Measurements from ENCODE around the gene CASP5.
"Not testable (repeated sequence)": the region's sequence is repeated elsewhere in the genome, so short reads cannot be mapped to it uniquely, and the experiment has no call there.

CASP5 gene

DNA sequence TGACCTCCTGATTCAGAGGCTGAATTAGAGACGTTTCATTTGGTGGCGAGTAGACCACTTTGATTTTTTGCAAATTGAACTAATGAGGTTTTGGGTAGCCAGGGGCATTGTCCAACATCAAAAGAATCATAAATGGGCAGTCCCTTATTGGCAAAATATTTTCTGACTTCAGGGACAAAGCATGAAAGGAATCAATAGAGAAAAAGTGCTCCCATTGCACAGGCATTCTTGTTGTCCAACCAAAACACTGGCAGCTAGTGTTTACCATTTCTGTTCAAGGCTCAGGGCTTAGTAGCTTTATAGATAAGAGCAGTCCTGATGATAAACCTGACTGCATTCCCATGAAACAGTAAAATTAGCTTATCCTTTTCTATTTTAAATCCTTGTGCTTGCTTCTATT is 28.6 kb upstream of the CASP5 start:
- H3K4me1 ChIP-seq (ENCODE audit: control insufficient read depth in 2 of 2, insufficient read depth in 2 of 2, low read length in 2 of 2): no peaks in the 10 kb centered on the region
- no peak overlapping the region for H3K4me3 ChIP-seq (ENCODE audit: low read length in 2 of 2)
- no peaks in the 10 kb centered on the region for H3K9me3 ChIP-seq (ENCODE audit: control insufficient read depth in 2 of 2, low read length in 2 of 2)
- no peak overlapping the region for H3K27ac ChIP-seq (ENCODE audit: low read depth in 2 of 2, low read length in 2 of 2)
- H3K9ac ChIP-seq (ENCODE audit: low read depth in 1 of 2, low read length in 2 of 2): no peak overlapping the region
- H3K36me3 ChIP-seq (ENCODE audit: control insufficient read depth in 2 of 2, insufficient read depth in 2 of 2, low read length in 2 of 2): no peaks in the 10 kb centered on the region
- no peaks in the 10 kb centered on the region for H3K27me3 ChIP-seq (ENCODE audit: control insufficient read depth in 2 of 2, insufficient read depth in 2 of 2, low read length in 2 of 2)

DNA sequence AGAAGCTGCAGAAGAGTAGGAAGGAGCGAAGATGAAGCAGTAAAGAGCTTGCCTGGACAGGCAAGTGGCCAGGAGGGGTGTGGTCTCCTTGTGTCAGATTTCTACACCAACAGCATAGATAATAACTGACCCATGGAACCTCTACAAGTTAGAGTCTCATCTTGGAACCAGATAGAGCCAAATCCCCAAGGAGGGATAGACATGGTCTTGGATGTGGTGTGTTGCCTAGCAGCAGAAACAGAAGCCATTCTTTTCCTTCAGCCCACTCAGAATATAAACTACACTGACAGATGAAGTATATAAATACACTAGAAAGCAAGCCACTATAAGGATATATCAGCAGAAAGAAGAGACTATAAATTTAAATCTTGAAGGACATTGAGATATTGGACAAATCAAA is 26.5 kb upstream of the CASP5 start:
- Histone ChIP-seq H3K9ac (ENCODE audit: low read depth in 1 of 2, low read length in 2 of 2) (no peak overlapping the region), H3K4me3 (ENCODE audit: low read length in 2 of 2) (no peak overlapping the region), H3K27me3 (ENCODE audit: control insufficient read depth in 2 of 2, insufficient read depth in 2 of 2, low read length in 2 of 2) (no peaks in the 10 kb centered on the region), H3K4me1 (ENCODE audit: control insufficient read depth in 2 of 2, insufficient read depth in 2 of 2, low read length in 2 of 2) (peaks cover 0 to 7% of the 10 kb centered on the region in 2 donors), H3K9me3 (ENCODE audit: control insufficient read depth in 2 of 2, low read length in 2 of 2) (no peaks in the 10 kb centered on the region), H3K36me3 (ENCODE audit: control insufficient read depth in 2 of 2, insufficient read depth in 2 of 2, low read length in 2 of 2) (no peaks in the 10 kb centered on the region), H3K27ac (ENCODE audit: low read depth in 2 of 2, low read length in 2 of 2) (no peak overlapping the region)

DNA sequence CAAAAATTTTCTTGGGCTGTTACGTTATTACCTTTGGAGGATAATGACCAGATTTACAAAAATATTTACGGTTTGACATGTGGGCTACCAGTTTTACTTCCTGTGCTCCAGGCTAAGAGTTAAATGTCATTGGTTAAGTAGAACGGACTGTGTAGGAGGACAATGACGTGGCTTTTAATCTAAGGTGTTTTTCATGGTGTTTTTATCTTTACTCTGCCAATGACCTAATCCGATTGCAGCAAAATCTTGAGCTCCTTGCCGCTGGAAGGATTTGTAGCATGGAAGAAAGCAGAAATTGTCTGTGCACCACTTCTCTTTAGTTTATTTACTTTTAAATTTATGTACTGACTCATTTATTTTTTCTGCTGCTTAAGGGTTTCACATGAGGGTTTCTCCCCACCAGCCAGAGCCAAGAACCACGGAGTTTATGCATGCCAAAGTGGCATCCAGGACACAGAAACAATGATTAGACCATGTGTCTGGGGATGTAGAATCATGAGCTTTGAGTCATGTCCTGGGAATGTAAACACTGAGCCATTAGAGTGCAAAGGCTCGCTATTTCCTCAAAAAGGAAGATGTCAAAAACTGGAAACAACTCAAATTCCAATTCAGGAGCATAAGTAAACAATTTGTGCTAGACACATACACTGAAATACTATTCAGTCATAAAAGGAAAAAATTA is 24.1 kb upstream of the CASP5 start:
- H3K27ac ChIP-seq (ENCODE audit: low read depth in 2 of 2, low read length in 2 of 2): peak overlapping the region in 1 of 2 donors; percentile 21
- no peaks in the 10 kb centered on the region for H3K27me3 ChIP-seq (ENCODE audit: control insufficient read depth in 2 of 2, insufficient read depth in 2 of 2, low read length in 2 of 2)
- no peaks in the 10 kb centered on the region for H3K9me3 ChIP-seq (ENCODE audit: control insufficient read depth in 2 of 2, low read length in 2 of 2)
- no peak overlapping the region for H3K9ac ChIP-seq (ENCODE audit: low read depth in 1 of 2, low read length in 2 of 2)
- peaks cover 2 to 12% of the 10 kb centered on the region in 2 donors for H3K4me1 ChIP-seq (ENCODE audit: control insufficient read depth in 2 of 2, insufficient read depth in 2 of 2, low read length in 2 of 2)
- H3K4me3 ChIP-seq (ENCODE audit: low read length in 2 of 2): no peak overlapping the region
- no peaks in the 10 kb centered on the region for H3K36me3 ChIP-seq (ENCODE audit: control insufficient read depth in 2 of 2, insufficient read depth in 2 of 2, low read length in 2 of 2)

DNA sequence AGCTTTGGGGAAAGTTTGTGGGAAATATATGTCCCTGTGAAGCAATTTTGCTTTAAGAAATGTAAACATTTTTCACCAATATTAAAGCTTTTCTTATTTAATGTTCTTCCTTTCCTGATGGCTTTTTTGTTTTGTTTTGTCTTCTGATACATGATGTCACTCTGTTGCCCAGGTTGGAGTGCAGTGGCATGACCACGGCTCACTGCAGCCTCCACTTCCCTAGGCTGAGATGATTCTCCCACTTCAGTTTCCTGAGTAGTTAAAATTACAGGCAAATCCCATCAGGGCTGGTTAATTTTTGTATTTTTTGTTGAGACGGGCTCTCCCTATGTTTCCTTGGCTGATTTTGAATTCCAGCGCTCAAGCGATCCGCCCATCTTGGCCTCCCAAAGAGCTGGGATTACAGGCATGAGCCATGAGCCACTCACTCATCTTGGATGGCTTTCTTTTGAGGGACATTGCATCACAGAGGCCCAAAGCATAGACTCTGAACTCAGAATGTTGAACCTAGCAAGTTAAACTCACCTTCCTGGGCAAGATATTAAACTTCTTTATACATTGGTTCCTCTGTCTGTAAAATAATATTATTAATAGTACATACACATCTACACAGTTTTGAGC is 22.8 kb upstream of the CASP5 start:
- Histone ChIP-seq H3K4me1 (ENCODE audit: control insufficient read depth in 2 of 2, insufficient read depth in 2 of 2, low read length in 2 of 2) (peaks cover 2 to 12% of the 10 kb centered on the region in 2 donors), H3K9ac (ENCODE audit: low read depth in 1 of 2, low read length in 2 of 2) (peak overlapping the region in 1 of 2 donors; percentile 69), H3K4me3 (ENCODE audit: low read length in 2 of 2) (peak overlapping the region; percentile 62 to 80), H3K27ac (ENCODE audit: low read depth in 2 of 2, low read length in 2 of 2) (peak overlapping the region; percentile 56 to 69), H3K36me3 (ENCODE audit: control insufficient read depth in 2 of 2, insufficient read depth in 2 of 2, low read length in 2 of 2) (peaks cover 1 to 4% of the 10 kb centered on the region in 2 donors), H3K9me3 (ENCODE audit: control insufficient read depth in 2 of 2, low read length in 2 of 2) (no peaks in the 10 kb centered on the region), H3K27me3 (ENCODE audit: control insufficient read depth in 2 of 2, insufficient read depth in 2 of 2, low read length in 2 of 2) (no peaks in the 10 kb centered on the region)

DNA sequence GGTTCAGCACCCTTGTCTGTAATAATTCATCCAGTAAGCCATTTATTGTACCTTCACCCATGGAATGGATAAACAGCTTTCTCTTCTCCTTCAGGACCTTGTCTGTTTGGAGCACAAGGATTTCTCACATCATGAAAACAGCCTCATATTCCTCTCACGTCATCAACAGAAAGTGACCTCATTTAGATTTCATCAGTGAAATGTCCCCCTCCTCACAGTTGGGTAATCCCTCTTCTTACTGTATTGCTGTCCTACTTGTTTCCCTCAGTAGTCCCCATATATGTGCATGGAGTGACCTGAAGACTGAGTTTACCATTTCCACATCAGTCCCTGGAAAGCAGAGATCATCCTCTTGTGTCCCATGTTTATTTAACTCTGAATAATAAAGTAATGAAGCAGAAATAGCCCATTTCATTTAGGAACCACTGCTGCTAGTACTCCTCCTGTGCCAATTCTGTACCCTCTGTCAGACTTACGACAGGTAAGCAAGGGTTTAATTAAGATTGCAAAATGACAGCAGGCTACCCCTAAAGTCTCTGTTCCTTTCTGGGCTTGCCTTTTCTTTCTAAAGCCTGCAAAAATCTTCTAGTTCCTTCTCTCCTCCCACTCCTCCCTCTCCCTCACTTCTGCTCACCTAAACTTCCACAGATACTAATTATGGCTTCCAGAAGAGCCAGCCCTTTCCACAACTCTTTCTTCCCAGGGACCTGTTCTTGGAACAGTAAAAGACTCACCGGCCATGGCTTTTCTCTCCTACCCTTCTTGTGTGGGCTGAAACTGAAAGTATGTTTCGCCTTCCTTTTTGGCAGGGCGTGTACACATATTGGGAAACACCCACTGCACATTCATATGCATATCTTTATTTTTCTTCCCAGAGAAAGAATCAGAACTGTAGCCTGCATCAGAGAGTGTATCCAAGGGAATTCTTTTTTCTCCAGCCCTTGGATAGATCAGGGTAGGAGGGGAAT is 21.9 kb upstream of the CASP5 start, which contains the start of gene CARD16:
CARD16 (minus strand) TSS at position 779 of the 968 bp plus-strand sequence; CDS start at position 741, 38 bp downstream.
- Histone ChIP-seq H3K4me3 (ENCODE audit: low read length in 2 of 2) (peak within 1 kb of the TSS; percentile 62 to 80), H3K27ac (ENCODE audit: low read depth in 2 of 2, low read length in 2 of 2) (peak within 1 kb of the TSS; percentile 56 to 69), H3K36me3 (ENCODE audit: control insufficient read depth in 2 of 2, insufficient read depth in 2 of 2, low read length in 2 of 2) (peaks cover 2 to 11% of the 10 kb centered on the region in 2 donors), H3K9ac (ENCODE audit: low read depth in 1 of 2, low read length in 2 of 2) (peak within 1 kb of the TSS; percentile 42 to 69), H3K4me1 (ENCODE audit: control insufficient read depth in 2 of 2, insufficient read depth in 2 of 2, low read length in 2 of 2) (peaks cover 2 to 12% of the 10 kb centered on the region in 2 donors)
- not testable (repeated sequence) for H3K27me3 ChIP-seq (ENCODE audit: control insufficient read depth in 2 of 2, insufficient read depth in 2 of 2, low read length in 2 of 2); H3K9me3 ChIP-seq (ENCODE audit: control insufficient read depth in 2 of 2, low read length in 2 of 2)

DNA sequence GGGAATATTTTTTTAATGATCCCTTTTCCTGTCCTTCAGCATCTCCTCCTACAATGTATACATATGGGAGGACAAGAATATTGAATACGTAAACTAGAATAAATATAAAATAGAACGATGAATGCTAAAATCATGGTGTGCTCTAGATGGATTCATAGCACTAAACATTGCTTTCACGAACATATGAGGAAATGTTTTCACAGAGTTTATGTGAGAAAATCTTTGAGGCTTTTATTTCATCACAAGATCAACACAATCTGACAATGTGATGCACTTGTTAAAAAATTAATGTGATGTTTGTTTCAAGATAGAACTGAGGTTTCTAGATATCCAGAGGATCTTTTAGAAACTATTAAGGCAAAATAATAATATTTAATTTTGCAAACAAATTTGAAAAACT is 19.2 kb upstream of the CASP5 start:
- Histone ChIP-seq H3K9me3 (ENCODE audit: control insufficient read depth in 2 of 2, low read length in 2 of 2) (no peaks in the 10 kb centered on the region), H3K4me3 (ENCODE audit: low read length in 2 of 2) (no peak overlapping the region), H3K27me3 (ENCODE audit: control insufficient read depth in 2 of 2, insufficient read depth in 2 of 2, low read length in 2 of 2) (no peaks in the 10 kb centered on the region), H3K36me3 (ENCODE audit: control insufficient read depth in 2 of 2, insufficient read depth in 2 of 2, low read length in 2 of 2) (peaks cover 2 to 12% of the 10 kb centered on the region in 2 donors), H3K4me1 (ENCODE audit: control insufficient read depth in 2 of 2, insufficient read depth in 2 of 2, low read length in 2 of 2) (peaks cover 2 to 12% of the 10 kb centered on the region in 2 donors), H3K9ac (ENCODE audit: low read depth in 1 of 2, low read length in 2 of 2) (no peak overlapping the region), H3K27ac (ENCODE audit: low read depth in 2 of 2, low read length in 2 of 2) (no peak overlapping the region)

DNA sequence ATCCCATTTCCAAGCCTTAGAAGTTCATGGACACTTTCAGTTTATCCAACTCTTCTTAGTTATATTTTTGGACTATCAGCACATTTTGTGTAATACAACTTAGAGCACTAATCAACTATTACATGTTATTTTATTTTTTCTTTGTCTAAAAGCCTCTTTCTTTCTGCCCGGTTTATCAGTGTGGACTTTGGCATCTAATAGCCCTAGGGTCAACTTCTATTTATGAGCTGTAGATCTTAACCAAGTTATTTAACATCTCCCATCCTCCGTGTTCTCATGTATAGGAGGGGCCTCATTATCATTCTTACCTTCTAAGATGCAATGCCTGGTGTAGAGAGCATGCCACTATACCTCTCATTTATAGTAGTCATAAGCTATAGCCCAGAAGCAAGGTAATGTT is 17.7 kb upstream of the CASP5 start:
- Histone ChIP-seq H3K36me3 (ENCODE audit: control insufficient read depth in 2 of 2, insufficient read depth in 2 of 2, low read length in 2 of 2) (peaks cover 2 to 12% of the 10 kb centered on the region in 2 donors), H3K4me1 (ENCODE audit: control insufficient read depth in 2 of 2, insufficient read depth in 2 of 2, low read length in 2 of 2) (peaks cover 2 to 11% of the 10 kb centered on the region in 2 donors), H3K4me3 (ENCODE audit: low read length in 2 of 2) (no peak overlapping the region), H3K9me3 (ENCODE audit: control insufficient read depth in 2 of 2, low read length in 2 of 2) (no peaks in the 10 kb centered on the region), H3K27me3 (ENCODE audit: control insufficient read depth in 2 of 2, insufficient read depth in 2 of 2, low read length in 2 of 2) (no peaks in the 10 kb centered on the region), H3K9ac (ENCODE audit: low read depth in 1 of 2, low read length in 2 of 2) (no peak overlapping the region), H3K27ac (ENCODE audit: low read depth in 2 of 2, low read length in 2 of 2) (no peak overlapping the region)

DNA sequence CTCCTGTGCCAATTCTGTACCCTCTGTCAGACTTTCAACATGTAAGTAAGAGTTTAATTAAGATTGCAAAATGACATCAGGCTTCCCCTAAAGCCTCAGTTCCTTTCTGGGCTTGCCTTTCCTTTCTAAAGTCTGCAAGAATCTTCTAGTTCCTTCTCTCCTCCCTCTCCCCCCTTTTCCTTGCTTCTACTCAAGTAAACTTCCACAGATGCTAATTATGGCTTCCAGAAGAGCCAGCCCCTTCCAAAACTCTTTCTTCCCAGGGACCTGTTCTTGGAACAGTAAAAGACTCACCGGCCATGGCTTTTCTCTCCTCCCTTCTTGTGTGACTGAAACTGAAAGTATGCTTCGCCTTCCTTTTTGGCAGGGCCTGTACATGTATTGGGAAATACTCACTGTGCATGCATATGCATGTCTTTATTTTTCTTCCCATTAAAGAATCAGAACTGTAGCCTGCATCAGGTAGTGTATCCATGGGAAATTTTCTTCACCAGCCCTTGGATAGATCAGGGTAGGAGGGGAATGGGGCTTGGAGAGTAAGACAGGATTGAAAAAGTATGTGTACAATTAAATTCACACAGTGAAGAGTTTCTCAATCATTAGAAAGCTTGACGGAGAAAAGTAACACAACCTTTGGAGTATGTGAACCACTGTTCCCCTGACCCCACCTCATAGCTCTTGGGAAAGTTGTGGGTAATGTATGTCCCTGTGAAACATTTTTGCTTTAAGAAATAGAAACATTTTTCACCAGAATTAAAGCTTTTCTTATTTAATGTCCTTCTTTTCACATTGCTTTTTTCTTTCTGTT is 12.0 kb upstream of the CASP5 start, which contains the start of gene CASP1:
CASP1 (minus strand) TSS at position 332 of the 808 bp plus-strand sequence; CDS start at position 301, 31 bp downstream.
- Histone ChIP-seq H3K9me3 (ENCODE audit: control insufficient read depth in 2 of 2, low read length in 2 of 2) (no peaks in the 10 kb centered on the region), H3K9ac (ENCODE audit: low read depth in 1 of 2, low read length in 2 of 2) (peak within 1 kb of the TSS; percentile 50 to 51), H3K4me3 (ENCODE audit: low read length in 2 of 2) (peak within 1 kb of the TSS; percentile 56 to 73), H3K27ac (ENCODE audit: low read depth in 2 of 2, low read length in 2 of 2) (peak within 1 kb of the TSS; percentile 53 to 66), H3K27me3 (ENCODE audit: control insufficient read depth in 2 of 2, insufficient read depth in 2 of 2, low read length in 2 of 2) (no peaks in the 10 kb centered on the region), H3K36me3 (ENCODE audit: control insufficient read depth in 2 of 2, insufficient read depth in 2 of 2, low read length in 2 of 2) (peaks cover 10 to 14% of the 10 kb centered on the region in 2 donors), H3K4me1 (ENCODE audit: control insufficient read depth in 2 of 2, insufficient read depth in 2 of 2, low read length in 2 of 2) (peaks cover 0 to 3% of the 10 kb centered on the region in 2 donors)

DNA sequence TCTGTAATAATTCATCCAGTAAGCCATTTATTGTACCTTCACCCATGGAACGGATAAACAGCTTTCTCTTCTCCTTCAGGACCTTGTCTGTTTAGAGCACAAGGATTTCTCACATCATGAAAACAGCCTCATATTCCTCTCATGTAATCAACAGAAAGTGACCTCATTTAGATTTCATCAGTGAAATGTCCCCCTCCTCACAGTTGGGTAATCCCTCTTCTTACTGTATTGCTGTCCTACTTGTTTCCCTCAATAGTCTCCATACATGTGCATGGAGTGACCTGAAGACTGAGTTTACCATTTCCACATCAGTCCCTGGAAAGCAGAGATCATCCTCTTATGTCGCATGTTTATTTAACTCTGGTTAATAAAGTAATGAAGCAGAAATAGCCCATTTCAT is 11.4 kb upstream of the CASP5 start:
- H3K4me1 ChIP-seq (ENCODE audit: control insufficient read depth in 2 of 2, insufficient read depth in 2 of 2, low read length in 2 of 2); H3K9me3 ChIP-seq (ENCODE audit: control insufficient read depth in 2 of 2, low read length in 2 of 2); H3K27me3 ChIP-seq (ENCODE audit: control insufficient read depth in 2 of 2, insufficient read depth in 2 of 2, low read length in 2 of 2): not testable (repeated sequence)
- Histone ChIP-seq H3K27ac (ENCODE audit: low read depth in 2 of 2, low read length in 2 of 2) (peak overlapping the region; percentile 53 to 66), H3K36me3 (ENCODE audit: control insufficient read depth in 2 of 2, insufficient read depth in 2 of 2, low read length in 2 of 2) (peaks cover 16% of the 10 kb centered on the region in 2 donors), H3K9ac (ENCODE audit: low read depth in 1 of 2, low read length in 2 of 2) (peak overlapping the region; percentile 50 to 51), H3K4me3 (ENCODE audit: low read length in 2 of 2) (peak overlapping the region; percentile 56 to 73)
